IPS DF 6.9 (cell line): ENCODE measurements around the gene ILKAP.
"Not testable (repeated sequence)": the region's sequence is repeated elsewhere in the genome, so short reads cannot be mapped to it uniquely, and the experiment has no call there.

Source experiments
- DNase-seq: peaks from one replicate; pipeline ENCODE4 v3.0.0-alpha.2; 2013; ENCODE audit warnings: low read depth, low spot score
- H3K27ac ChIP-seq: one replicate; pipeline ENCODE4 v1.5.1; 2013; ENCODE audit warnings: low read length, control low read depth
- H3K27me3 ChIP-seq: 2 replicates; pipeline ENCODE4 v1.6.1; 2013; ENCODE audit warnings: mild to moderate bottlenecking, low read length; ENCODE audit not compliant: control insufficient read depth, insufficient read depth
- H3K36me3 ChIP-seq: 2 replicates; pipeline ENCODE4 v1.6.1; 2013; ENCODE audit warnings: low read length; ENCODE audit not compliant: control insufficient read depth, insufficient read depth
- H3K4me1 ChIP-seq: 2 replicates; pipeline ENCODE4 v1.6.1; 2013; ENCODE audit warnings: low read length; ENCODE audit not compliant: control insufficient read depth, insufficient read depth
- H3K4me3 ChIP-seq: 2 replicates; pipeline ENCODE4 v1.5.1; 2013; ENCODE audit warnings: mild to moderate bottlenecking, low read length
- H3K9me3 ChIP-seq: 2 replicates; pipeline ENCODE4 v1.6.1; 2013; ENCODE audit warnings: low read length, inconsistent platforms; ENCODE audit not compliant: control insufficient read depth, insufficient read depth
- WGBS: extraction: QIAGEN DNeasy Blood & Tissue Kit; methylation state at CpG from one replicate; pipeline ENCODE4 v1.1.7; 2013; ENCODE audit warnings: mixed read lengths, missing lambda C conversion rate; ENCODE audit not compliant: insufficient read length, insufficient coverage; 5-methylcytosine and 5-hydroxymethylcytosine counted together

The ILKAP gene

GRCh38 chr2:238171072-238171431, 32.4 kb downstream of the ILKAP start:
- not testable (repeated sequence) for H3K4me3 ChIP-seq, DNase-seq, H3K27me3 ChIP-seq, H3K4me1 ChIP-seq, H3K9me3 ChIP-seq, H3K27ac ChIP-seq
- peaks cover 10% of the 10 kb centered on the region; the same call in 1 of the 2 replicates for H3K36me3 ChIP-seq
- no CpG with 5 or more reads among the region's 5 CpGs for WGBS

GRCh38 chr2:238170386-238171071, 33.0 kb downstream of the ILKAP start:
- Histone ChIP-seq H3K36me3 (peaks cover 10% of the 10 kb centered on the region; the same call in 1 of the 2 replicates), H3K4me3 (no peak overlapping the region), H3K9me3 (no peaks in the 10 kb centered on the region), H3K4me1 (no peaks in the 10 kb centered on the region), H3K27me3 (no peaks in the 10 kb centered on the region), H3K27ac (no peak overlapping the region)
- WGBS = no CpG with 5 or more reads among the region's 21 CpGs
- DNase-seq = no peak

DNA sequence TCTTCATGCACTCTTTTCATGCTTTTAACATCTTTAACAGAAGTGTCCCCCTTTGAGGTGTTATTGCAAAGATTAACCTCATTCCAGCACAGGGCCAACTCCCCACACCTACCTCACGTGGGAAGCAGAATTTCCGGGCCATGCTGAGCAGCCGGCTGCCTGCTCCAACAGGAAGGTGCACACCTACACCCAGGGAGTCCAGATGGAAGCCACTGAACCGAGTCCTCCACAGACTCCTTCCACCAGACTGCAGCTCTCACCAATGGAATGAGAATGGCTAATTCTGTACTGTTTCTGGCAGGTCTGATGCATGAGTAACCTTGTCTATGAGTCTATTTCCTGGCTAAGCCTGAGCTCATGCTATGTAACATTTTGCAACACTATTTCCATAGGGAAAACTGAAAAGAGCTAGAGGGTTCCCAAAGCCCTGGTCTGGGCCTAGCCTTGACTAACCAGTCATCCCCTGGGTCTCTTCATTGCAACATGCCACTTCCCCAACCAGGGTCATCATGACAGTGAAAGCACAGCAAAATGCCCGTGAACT, 33.7 kb downstream of the ILKAP start:
- WGBS = no CpG with 5 or more reads among the region's 5 CpGs
- H3K9me3 ChIP-seq = no peaks in the 10 kb centered on the region
- no peak overlapping the region for H3K4me3 ChIP-seq
- no peak for DNase-seq
- H3K36me3 ChIP-seq = peaks cover 10% of the 10 kb centered on the region; the same call in 1 of the 2 replicates
- H3K27ac ChIP-seq = no peak overlapping the region
- no peaks in the 10 kb centered on the region for H3K27me3 ChIP-seq
- H3K4me1 ChIP-seq = no peaks in the 10 kb centered on the region

DNA sequence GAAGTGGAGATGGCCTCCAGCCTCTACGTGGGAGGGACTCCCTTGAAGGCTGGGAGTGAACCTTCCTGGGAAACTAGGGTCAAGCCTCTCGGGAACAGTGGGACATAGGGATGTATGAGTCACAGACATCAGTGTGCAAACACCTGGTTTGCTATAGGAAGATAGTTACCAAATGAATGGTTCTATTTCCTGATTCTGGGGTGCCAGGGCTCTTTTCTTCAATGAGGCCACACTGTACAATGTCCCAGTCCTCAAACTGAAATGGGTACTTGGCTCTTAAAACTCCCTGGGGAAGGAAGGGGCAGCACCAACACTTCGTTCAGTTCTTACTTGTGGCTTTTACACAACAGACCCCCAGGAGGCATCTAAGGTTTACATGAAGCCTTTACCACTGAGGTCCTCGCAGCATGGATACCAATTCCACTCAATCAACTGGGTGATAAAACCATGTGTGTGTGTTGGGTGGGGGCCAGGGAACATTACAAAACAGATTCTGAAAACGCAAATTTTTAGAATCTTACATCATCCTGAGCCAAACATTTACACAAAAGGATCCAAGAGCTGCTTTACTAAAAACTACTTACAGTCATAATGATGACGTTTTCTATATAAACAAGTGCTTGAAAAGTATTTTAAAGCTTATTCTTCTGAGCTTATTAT, 34.3 kb downstream of the ILKAP start:
- Histone ChIP-seq H3K4me3 (no peak overlapping the region), H3K36me3 (peaks cover 8% of the 10 kb centered on the region; the same call in 1 of the 2 replicates), H3K4me1 (no peaks in the 10 kb centered on the region), H3K27ac (no peak overlapping the region), H3K9me3 (no peaks in the 10 kb centered on the region), H3K27me3 (peaks cover 2% of the 10 kb centered on the region; the same call in 1 of the 2 replicates)
- no peak for DNase-seq
- no CpG with 5 or more reads among the region's 6 CpGs for WGBS

GRCh38 chr2:238168196-238169047, 35.1 kb downstream of the ILKAP start:
- no peak for DNase-seq
- Histone ChIP-seq H3K36me3 (peaks cover 7% of the 10 kb centered on the region), H3K27ac (no peak overlapping the region), H3K9me3 (no peaks in the 10 kb centered on the region), H3K27me3 (peaks cover 6% of the 10 kb centered on the region; the same call in 1 of the 2 replicates), H3K4me1 (no peaks in the 10 kb centered on the region), H3K4me3 (no peak overlapping the region)
- no CpG with 5 or more reads among the region's 13 CpGs for WGBS

GRCh38 chr2:238167761-238168160, 35.7 kb downstream of the ILKAP start:
- WGBS = no CpG with 5 or more reads among the region's 8 CpGs
- Histone ChIP-seq H3K4me3 (no peak overlapping the region), H3K4me1 (peaks cover 1% of the 10 kb centered on the region; the same call in 1 of the 2 replicates), H3K27me3 (peaks cover 12% of the 10 kb centered on the region), H3K36me3 (peaks cover 3% of the 10 kb centered on the region), H3K27ac (no peak overlapping the region), H3K9me3 (no peaks in the 10 kb centered on the region)
- DNase-seq = no peak

GRCh38 chr2:238167344-238167715, 36.2 kb downstream of the ILKAP start:
- H3K9me3 ChIP-seq = no peaks in the 10 kb centered on the region
- H3K27ac ChIP-seq = no peak overlapping the region
- no CpG with 5 or more reads among the region's 7 CpGs for WGBS
- DNase-seq = no peak
- peaks cover 3% of the 10 kb centered on the region for H3K36me3 ChIP-seq
- peaks cover 14% of the 10 kb centered on the region for H3K27me3 ChIP-seq
- peaks cover 1% of the 10 kb centered on the region; the same call in 1 of the 2 replicates for H3K4me1 ChIP-seq
- no peak overlapping the region for H3K4me3 ChIP-seq

- peaks cover 2% of the 10 kb centered on the region for H3K36me3 ChIP-seq
- no peak overlapping the region for H3K27ac ChIP-seq
- H3K27me3 ChIP-seq = peaks cover 14% of the 10 kb centered on the region
- WGBS = no CpG with 5 or more reads among the region's 24 CpGs
- H3K9me3 ChIP-seq = no peaks in the 10 kb centered on the region
- DNase-seq = no peak
- no peak overlapping the region for H3K4me3 ChIP-seq
- peaks cover 1% of the 10 kb centered on the region; the same call in 1 of the 2 replicates for H3K4me1 ChIP-seq
These were observed 36.8 kb downstream of the ILKAP start for GRCh38 chr2:238166391-238167343.

- Histone ChIP-seq H3K9me3 (no peaks in the 10 kb centered on the region), H3K36me3 (no peaks in the 10 kb centered on the region; the same call in 1 of the 2 replicates), H3K27ac (no peak overlapping the region), H3K4me1 (peaks cover 1% of the 10 kb centered on the region; the same call in 1 of the 2 replicates), H3K4me3 (no peak overlapping the region), H3K27me3 (peaks cover 14% of the 10 kb centered on the region)
- DNase-seq = no peak
- no CpG with 5 or more reads among the region's 12 CpGs for WGBS
These were observed 38.1 kb downstream of the ILKAP start for GRCh38 chr2:238165288-238165921.
